ENCODE data around the gene C1QTNF5.
"Not testable (repeated sequence)": the region's sequence is repeated elsewhere in the genome, so short reads cannot be mapped to it uniquely, and the experiment has no call there.

The C1QTNF5 gene, protein sequence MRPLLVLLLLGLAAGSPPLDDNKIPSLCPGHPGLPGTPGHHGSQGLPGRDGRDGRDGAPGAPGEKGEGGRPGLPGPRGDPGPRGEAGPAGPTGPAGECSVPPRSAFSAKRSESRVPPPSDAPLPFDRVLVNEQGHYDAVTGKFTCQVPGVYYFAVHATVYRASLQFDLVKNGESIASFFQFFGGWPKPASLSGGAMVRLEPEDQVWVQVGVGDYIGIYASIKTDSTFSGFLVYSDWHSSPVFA

DNA sequence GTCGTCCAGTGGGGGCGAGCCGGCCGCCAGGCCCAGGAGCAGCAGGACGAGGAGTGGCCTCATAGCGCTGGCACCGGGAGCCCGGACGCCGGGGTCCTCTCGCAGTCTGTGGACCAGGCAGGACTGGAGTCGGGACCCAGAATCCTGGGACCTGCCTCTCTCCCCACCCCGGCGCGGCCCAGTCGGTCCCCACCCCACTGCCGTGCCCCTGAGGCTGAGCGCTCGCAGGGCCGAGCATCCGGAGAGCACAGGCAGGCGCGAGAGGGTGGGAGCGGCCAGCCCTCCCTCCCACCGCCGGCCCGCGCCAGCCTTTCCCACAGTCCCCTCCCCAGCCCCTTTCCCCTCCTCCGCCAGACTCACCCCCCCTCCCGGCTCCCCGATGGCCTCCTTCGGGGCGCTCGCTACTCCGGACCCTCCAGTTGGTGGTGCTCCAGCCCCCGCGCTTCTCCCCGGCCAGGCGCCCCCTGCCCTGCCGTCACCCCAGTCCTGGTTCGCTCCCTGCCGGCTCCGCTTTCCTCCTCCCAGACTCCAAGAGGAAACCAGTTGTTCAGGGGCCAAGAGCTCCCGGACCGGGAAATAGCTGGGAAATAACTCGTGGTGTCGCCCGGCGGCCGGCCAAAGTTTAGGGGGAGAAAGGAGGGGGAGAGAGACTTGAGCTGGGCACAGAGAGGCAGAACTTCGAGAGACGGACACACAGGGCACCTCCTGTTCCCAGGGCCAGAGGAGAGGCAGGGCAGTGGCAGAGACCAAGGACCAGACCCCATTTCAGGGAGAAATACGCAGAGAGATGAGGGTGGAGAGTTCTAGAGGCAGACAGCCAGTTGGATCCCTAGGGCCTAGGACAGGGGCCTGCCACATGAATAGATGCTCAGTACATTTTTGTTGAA, at the start of gene C1QTNF5:
TSS of gene C1QTNF5 (minus strand) at position 549 of the 887 bp plus-strand sequence. CDS start at position 63, 486 bp downstream.
- Histone ChIP-seq H3K36me3 (ENCODE audit: control insufficient read depth, insufficient read depth, low read length) (peaks cover 4% of the 10 kb centered on the region; the same call in 1 of the 2 replicates), H3K27me3 (ENCODE audit: control insufficient read depth, insufficient read depth, low read length) (peaks cover 16% of the 10 kb centered on the region), H3K4me1 (ENCODE audit: control insufficient read depth, insufficient read depth, low read length) (peaks cover 12% of the 10 kb centered on the region), H3K9me3 (ENCODE audit: control insufficient read depth, insufficient read depth, low read length) (no peaks in the 10 kb centered on the region), H3K27ac (ENCODE audit: low read length) (no peak within 1 kb of the TSS), H3K4me3 (ENCODE audit: low read length) (peak within 1 kb of the TSS; percentile 41; the same call in 1 of the 2 replicates)
- no CpG with 5 or more reads among the region's 53 CpGs for WGBS (ENCODE audit: insufficient coverage, insufficient read length)
- DNase-seq (ENCODE audit: low read depth, low spot score), result no peak

DNA sequence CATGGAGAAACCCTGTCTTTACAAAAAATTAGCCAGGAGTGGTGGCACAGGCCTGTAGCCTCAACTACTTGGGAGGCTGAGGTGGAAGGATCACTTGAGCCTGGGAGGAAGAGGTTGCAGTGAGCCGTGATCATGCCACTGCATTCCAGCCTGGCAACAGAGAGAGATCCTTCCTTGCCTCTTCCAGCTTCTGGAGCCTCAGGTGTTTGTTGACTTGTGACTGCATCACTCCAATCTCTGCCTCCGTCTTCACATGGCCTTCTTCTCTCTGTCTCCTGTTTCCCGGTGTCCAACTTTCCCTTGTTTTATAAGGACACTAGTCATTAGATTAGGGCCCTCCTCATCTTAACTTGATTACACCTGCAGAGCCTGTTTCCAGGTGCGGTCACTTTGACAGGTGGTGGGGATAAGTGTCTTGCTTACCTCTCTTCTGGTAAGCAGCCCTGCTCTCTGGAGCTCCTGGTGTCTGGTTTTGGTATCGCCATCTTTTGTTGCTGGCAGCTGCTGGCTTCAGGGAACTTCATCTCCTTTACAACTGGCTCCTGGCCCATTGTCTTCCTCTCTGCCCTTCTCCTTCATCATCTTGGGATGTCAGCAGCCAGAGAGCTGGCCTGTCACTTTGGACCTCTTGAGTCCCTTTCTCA, 49.0 kb upstream of the C1QTNF5 start:
- WGBS (ENCODE audit: insufficient coverage, insufficient read length), result no CpG with 5 or more reads among the region's 5 CpGs
- H3K27ac ChIP-seq (ENCODE audit: low read length), result no peak overlapping the region
- no peak for DNase-seq (ENCODE audit: low read depth, low spot score)
- no peaks in the 10 kb centered on the region; the same call in 1 of the 2 replicates for H3K27me3 ChIP-seq (ENCODE audit: control insufficient read depth, insufficient read depth, low read length)
- H3K4me1 ChIP-seq (ENCODE audit: control insufficient read depth, insufficient read depth, low read length), result 0 out of 2 replicates have a peak, but pooled peaks cover 1% of the 10 kb centered on the region
- no peaks in the 10 kb centered on the region for H3K9me3 ChIP-seq (ENCODE audit: control insufficient read depth, insufficient read depth, low read length)
- H3K36me3 ChIP-seq (ENCODE audit: control insufficient read depth, insufficient read depth, low read length), result no peaks in the 10 kb centered on the region
- H3K4me3 ChIP-seq (ENCODE audit: low read length), result no peak overlapping the region

DNA sequence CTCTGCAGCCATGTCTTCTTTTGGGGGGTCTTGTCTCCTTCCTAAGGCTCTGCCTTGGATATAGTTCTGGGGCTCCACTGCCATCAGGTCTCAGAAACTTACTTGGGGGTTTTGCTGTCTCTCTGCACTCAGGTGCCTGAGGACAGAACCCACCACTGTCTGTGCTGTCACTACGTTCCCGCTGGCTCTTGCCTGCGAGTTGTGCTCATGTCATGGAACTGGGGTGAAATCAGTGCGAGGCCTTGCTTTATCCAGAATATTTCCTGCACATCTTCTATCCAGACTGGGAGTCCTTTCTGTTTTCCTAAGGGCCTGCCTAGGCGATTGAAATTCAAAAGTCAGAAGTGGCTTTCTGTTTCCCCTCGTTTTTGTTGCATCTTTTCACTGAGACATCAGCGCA, 47.4 kb upstream of the C1QTNF5 start:
- H3K9me3 ChIP-seq (ENCODE audit: control insufficient read depth, insufficient read depth, low read length), result no peaks in the 10 kb centered on the region
- no peak for DNase-seq (ENCODE audit: low read depth, low spot score)
- no peaks in the 10 kb centered on the region for H3K27me3 ChIP-seq (ENCODE audit: control insufficient read depth, insufficient read depth, low read length)
- H3K4me1 ChIP-seq (ENCODE audit: control insufficient read depth, insufficient read depth, low read length), result no peaks in the 10 kb centered on the region
- H3K4me3 ChIP-seq (ENCODE audit: low read length), result no peak overlapping the region
- H3K36me3 ChIP-seq (ENCODE audit: control insufficient read depth, insufficient read depth, low read length), result no peaks in the 10 kb centered on the region
- H3K27ac ChIP-seq (ENCODE audit: low read length), result no peak overlapping the region
- no CpG with 5 or more reads among the region's 7 CpGs for WGBS (ENCODE audit: insufficient coverage, insufficient read length)

DNA sequence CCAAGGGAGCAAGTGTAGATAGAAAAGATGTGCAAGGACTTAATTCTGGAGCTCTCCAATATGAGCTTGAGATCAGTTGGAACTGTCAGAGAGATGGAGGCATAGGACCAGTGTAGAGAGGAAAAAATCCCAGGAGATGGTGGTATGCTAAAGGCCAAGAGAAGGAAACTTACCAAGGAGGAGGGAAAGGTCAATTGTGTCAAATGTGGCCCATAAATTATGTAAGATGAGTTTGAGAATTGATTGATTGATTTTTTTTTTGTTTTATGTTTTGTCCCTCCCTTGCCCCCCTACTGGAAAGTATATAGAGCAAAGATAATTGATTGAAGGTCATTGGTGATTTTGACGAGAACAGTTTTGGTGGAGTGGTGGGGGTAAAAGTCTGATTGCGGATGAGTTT, 43.6 kb upstream of the C1QTNF5 start:
- peaks cover 9% of the 10 kb centered on the region; the same call in 1 of the 2 replicates for H3K4me1 ChIP-seq (ENCODE audit: control insufficient read depth, insufficient read depth, low read length)
- WGBS (ENCODE audit: insufficient coverage, insufficient read length), result 100% methylated on average over 2 of the region's 2 CpGs
- no peak overlapping the region for H3K4me3 ChIP-seq (ENCODE audit: low read length)
- peaks cover 3% of the 10 kb centered on the region; the same call in 1 of the 2 replicates for H3K27me3 ChIP-seq (ENCODE audit: control insufficient read depth, insufficient read depth, low read length)
- no peaks in the 10 kb centered on the region for H3K36me3 ChIP-seq (ENCODE audit: control insufficient read depth, insufficient read depth, low read length)
- no peak for DNase-seq (ENCODE audit: low read depth, low spot score)
- no peak overlapping the region for H3K27ac ChIP-seq (ENCODE audit: low read length)
- H3K9me3 ChIP-seq (ENCODE audit: control insufficient read depth, insufficient read depth, low read length), result no peaks in the 10 kb centered on the region

DNA sequence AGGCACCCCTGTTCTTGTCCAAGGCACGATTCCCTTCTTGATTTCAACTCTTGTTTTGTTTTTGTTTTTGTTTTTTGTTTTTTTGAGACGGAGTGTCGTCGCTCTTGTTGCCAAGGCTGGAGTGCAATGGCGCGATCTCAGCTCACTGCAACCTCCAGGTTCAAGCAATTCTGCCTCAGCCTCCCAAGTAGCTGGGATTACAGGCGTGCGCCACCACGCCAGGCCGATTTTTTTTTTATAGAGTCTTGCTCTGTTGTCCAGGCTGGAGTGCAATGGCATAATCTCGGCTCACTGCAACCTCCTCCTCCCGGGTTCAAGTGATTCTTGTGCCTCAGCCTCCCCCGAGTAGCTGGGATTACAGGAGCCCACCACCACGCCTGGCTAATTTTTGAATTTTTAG, 41.8 kb upstream of the C1QTNF5 start:
- not testable (repeated sequence) for H3K9me3 ChIP-seq (ENCODE audit: control insufficient read depth, insufficient read depth, low read length); H3K36me3 ChIP-seq (ENCODE audit: control insufficient read depth, insufficient read depth, low read length); H3K27ac ChIP-seq (ENCODE audit: low read length); H3K4me3 ChIP-seq (ENCODE audit: low read length); DNase-seq (ENCODE audit: low read depth, low spot score); H3K27me3 ChIP-seq (ENCODE audit: control insufficient read depth, insufficient read depth, low read length)
- peaks cover 16% of the 10 kb centered on the region for H3K4me1 ChIP-seq (ENCODE audit: control insufficient read depth, insufficient read depth, low read length)
- WGBS (ENCODE audit: insufficient coverage, insufficient read length), result no CpG with 5 or more reads among the region's 14 CpGs

DNA sequence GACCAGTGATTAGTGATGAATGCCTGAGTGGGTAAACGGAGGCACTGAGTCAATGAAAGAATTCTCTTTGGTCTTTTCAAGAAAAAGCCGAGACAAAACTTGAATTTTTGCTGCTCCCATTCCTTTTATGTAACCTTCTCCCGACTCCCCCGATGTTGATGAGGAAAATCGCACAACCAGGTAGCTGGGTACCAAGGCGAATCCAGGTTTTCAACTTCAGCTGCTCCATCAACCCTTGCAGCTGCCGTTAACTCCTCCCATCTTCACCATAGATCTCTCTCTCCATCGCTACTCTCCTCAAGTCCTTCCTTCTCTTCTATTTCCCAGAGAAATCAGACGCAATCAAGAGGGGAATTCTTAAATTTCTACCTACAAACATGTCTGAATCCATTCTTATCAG, 41.4 kb upstream of the C1QTNF5 start:
- Histone ChIP-seq H3K4me1 (ENCODE audit: control insufficient read depth, insufficient read depth, low read length) (peaks cover 16% of the 10 kb centered on the region), H3K9me3 (ENCODE audit: control insufficient read depth, insufficient read depth, low read length) (no peaks in the 10 kb centered on the region), H3K27me3 (ENCODE audit: control insufficient read depth, insufficient read depth, low read length) (peaks cover 3% of the 10 kb centered on the region; the same call in 1 of the 2 replicates), H3K27ac (ENCODE audit: low read length) (no peak overlapping the region), H3K4me3 (ENCODE audit: low read length) (peak overlapping the region; percentile 51; the same call in 1 of the 2 replicates), H3K36me3 (ENCODE audit: control insufficient read depth, insufficient read depth, low read length) (no peaks in the 10 kb centered on the region)
- no peak for DNase-seq (ENCODE audit: low read depth, low spot score)
- WGBS (ENCODE audit: insufficient coverage, insufficient read length), result no CpG with 5 or more reads among the region's 9 CpGs

DNA sequence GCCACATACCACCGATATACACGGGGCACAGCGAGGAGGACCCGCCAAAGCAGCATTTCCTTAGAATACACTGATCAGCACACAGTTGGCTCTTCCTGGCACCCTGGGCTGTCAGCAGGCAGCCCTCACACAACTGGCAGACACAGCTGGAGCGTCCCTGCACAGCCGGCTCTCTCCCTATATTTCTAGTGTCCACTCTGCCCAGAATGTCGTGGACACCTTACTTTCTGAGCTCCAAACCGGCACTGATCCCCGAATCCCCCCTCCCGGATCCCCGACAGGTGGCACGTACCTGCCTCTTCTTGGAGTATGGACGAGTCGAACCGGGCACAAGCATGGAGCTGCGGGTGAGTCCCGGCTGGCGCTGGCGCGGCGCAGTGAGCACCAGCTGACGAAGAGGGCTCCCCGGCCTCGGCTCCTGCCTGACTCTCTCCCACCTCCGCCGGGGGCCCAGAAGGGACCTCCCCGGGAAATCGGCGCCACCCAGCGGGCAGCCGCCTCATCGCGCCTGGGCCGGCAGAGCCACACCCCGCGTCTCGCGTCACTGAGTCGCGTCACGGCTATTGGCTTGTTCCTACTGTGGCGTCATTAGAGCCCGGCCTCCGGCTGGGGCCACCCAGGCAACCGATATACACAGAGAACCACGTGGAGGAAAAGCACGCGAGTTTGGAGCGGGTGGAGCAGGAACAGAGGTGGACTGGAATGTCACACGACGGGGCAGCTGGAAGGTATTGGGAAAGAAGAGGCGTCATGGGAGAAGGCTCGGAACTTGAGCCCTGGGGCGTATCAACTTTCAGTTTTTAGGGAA, 40.7 kb upstream of the C1QTNF5 start, which contains the start of gene USP2:
TSS of gene USP2 (minus strand) at position 510 of the 808 bp plus-strand sequence. CDS start 8,210 bp downstream, outside the sequence.
- Histone ChIP-seq H3K27ac (ENCODE audit: low read length) (no peak within 1 kb of the TSS), H3K9me3 (ENCODE audit: control insufficient read depth, insufficient read depth, low read length) (no peaks in the 10 kb centered on the region), H3K27me3 (ENCODE audit: control insufficient read depth, insufficient read depth, low read length) (peaks cover 3% of the 10 kb centered on the region; the same call in 1 of the 2 replicates), H3K4me3 (ENCODE audit: low read length) (peak within 1 kb of the TSS; percentile 51; the same call in 1 of the 2 replicates), H3K4me1 (ENCODE audit: control insufficient read depth, insufficient read depth, low read length) (peaks cover 19% of the 10 kb centered on the region), H3K36me3 (ENCODE audit: control insufficient read depth, insufficient read depth, low read length) (no peaks in the 10 kb centered on the region)
- DNase-seq (ENCODE audit: low read depth, low spot score), result peak; percentile 84
- WGBS (ENCODE audit: insufficient coverage, insufficient read length), result no CpG with 5 or more reads among the region's 54 CpGs

DNA sequence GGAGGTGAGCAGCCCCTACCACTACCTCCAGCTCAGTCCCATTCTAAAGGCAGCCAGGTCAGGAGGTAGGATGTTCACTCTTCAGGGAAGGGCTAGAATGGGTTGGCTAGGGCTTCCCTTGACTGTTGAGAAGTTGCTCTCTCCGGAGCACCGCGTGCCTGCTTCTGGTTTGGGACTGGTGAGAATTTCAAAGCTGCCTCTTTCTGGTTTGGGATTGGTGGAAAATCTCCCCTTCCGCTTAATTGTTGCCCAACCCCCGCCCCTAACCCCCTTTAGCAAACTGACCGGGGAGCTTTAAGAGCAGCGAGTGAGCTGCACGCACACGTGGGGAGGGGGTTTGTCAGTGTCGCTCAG, 40.1 kb upstream of the C1QTNF5 start:
- Histone ChIP-seq H3K4me1 (ENCODE audit: control insufficient read depth, insufficient read depth, low read length) (peaks cover 22% of the 10 kb centered on the region), H3K4me3 (ENCODE audit: low read length) (peak overlapping the region; percentile 51; the same call in 1 of the 2 replicates), H3K36me3 (ENCODE audit: control insufficient read depth, insufficient read depth, low read length) (no peaks in the 10 kb centered on the region), H3K27ac (ENCODE audit: low read length) (no peak overlapping the region), H3K9me3 (ENCODE audit: control insufficient read depth, insufficient read depth, low read length) (no peaks in the 10 kb centered on the region), H3K27me3 (ENCODE audit: control insufficient read depth, insufficient read depth, low read length) (peaks cover 3% of the 10 kb centered on the region; the same call in 1 of the 2 replicates)
- no CpG with 5 or more reads among the region's 10 CpGs for WGBS (ENCODE audit: insufficient coverage, insufficient read length)
- no peak for DNase-seq (ENCODE audit: low read depth, low spot score)

DNA sequence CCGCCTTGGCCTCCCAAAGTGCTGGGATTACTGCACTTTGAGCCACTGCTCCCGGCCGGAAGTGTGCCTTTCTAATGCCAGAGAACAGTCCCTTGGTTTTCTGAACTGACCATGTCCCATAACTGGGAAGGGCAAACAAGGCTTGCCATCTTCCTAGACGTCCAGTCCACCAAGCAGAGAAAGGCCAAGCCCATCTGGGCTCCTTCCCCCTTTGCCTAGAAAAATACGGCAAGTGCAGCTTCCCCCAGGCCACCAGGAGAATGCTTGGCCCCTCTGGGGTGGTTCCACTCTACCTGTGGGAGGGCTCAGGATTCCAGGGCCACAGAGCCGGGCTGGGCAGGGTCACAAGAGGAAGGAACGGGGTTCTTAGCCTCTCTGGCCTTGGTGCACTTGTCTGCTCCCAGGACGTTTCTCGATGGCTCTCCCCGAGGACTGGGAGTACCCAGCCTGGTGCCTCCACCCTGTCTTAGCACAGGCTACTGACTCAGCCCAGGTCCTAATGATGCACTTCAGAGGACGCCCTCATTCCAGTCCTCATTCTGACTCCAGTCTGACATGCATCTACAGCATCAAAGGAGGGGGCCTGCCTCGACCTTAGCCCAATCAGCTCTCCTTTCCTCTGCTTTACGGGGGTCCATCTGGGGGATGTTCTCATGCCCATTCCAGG, 39.6 kb upstream of the C1QTNF5 start:
- Histone ChIP-seq H3K27me3 (ENCODE audit: control insufficient read depth, insufficient read depth, low read length) (peaks cover 3% of the 10 kb centered on the region; the same call in 1 of the 2 replicates), H3K36me3 (ENCODE audit: control insufficient read depth, insufficient read depth, low read length) (no peaks in the 10 kb centered on the region), H3K9me3 (ENCODE audit: control insufficient read depth, insufficient read depth, low read length) (no peaks in the 10 kb centered on the region), H3K27ac (ENCODE audit: low read length) (no peak overlapping the region), H3K4me3 (ENCODE audit: low read length) (no peak overlapping the region), H3K4me1 (ENCODE audit: control insufficient read depth, insufficient read depth, low read length) (peaks cover 23% of the 10 kb centered on the region)
- no CpG with 5 or more reads among the region's 13 CpGs for WGBS (ENCODE audit: insufficient coverage, insufficient read length)
- DNase-seq (ENCODE audit: low read depth, low spot score), result no peak

Data from iPS DF 6.9 (cell line).